Forelimb muscle (tissue), 1 donor: Measurements from ENCODE around the gene MXD3. TPM values are rescaled to one million over a fixed set of nuclear protein-coding genes. Genes with fewer than 3 reads are reported as not detected.
A peak's percentile ranks its signal among the peaks of the same experiment; 100 is the strongest.
"Not testable (repeated sequence)": the region's sequence is repeated elsewhere in the genome, so short reads cannot be mapped to it uniquely, and the experiment has no call there.

Experiments used
- DNase-seq: peaks from one replicate; pipeline ENCODE4 v3.0.0-alpha.2; 2013; ENCODE audit warnings: low read depth
- polyA plus RNA-seq: library from polyadenylated mRNA; unstranded; fragments of 120-200 nt; gene quantifications from one replicate; pipeline ENCODE4 v1.2.1, GENCODE V29; 2013; ENCODE audit not compliant: insufficient read length

Gene MXD3, protein sequence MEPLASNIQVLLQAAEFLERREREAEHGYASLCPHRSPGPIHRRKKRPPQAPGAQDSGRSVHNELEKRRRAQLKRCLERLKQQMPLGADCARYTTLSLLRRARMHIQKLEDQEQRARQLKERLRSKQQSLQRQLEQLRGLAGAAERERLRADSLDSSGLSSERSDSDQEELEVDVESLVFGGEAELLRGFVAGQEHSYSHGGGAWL
- 19.0 TPM for polyA plus RNA-seq

DNA sequence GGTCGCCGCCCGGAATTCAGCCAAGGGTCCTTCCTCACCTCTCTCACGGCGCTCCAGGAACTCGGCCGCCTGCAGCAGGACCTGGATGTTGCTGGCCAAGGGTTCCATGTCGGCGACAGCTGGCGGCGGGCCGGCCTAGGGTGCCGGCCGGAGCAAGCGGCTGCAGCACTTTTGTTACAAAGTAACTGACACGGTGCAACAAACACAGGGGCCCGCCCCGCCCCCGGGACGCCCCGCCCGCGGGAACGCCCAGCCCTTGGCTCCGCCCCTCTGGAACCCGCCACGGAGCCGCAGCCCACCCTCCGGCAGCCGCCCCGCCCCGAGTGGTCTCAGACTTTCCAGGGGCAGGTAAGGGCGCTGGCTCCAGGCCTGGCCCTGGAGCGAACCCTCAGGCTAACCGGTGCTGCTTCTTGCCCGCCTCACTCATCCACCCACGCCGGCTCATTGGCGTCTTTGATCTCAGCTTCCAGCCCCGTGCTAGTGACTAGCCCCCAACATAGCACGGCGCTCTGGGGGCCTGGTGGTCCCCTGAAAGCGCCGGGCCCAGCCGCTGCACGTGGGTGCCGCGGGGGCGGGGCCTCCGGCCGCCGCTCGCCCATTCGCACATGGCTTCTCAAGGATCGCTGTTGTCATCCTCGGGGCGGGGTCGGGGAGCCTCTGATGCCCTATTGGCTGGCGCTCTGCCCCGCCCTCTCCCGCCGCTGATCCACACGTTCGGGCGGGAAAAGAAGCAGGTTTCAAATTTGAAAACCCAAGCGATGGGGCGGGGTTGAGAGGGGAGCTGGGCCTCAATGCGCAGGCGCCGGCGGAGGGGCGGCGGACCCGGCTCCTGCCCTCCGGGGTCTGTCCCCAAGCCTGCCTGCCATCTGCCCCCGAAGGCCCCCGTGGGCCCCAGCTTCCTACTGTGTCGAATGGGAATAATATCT is at the start of gene MXD3:
TSS of gene MXD3 (minus strand) at position 176 of the 926 bp plus-strand sequence. CDS start at position 108, 68 bp downstream.
- peak; percentile 77 for DNase-seq

DNA sequence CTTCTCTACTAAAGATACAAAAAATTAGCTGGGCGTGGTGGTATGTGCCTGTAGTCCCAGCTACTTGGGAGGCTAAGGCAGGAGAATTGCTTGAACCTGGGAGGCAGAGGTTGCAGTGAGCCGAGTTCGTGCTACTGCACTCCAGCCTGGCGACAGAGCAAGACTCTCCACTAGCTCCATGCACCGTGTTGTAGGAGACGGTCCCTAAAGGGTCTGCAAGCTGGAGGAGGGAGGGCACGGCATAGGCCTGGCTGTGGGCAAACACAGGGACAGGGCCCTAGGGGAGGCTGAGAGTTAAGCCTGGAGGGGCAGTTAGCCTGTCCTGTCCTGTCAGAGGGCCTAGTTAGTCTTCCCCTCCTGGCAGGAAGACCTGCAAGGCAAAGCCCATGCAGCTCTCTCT is 49.0 kb upstream of the MXD3 start:
- not testable (repeated sequence) for DNase-seq

DNA sequence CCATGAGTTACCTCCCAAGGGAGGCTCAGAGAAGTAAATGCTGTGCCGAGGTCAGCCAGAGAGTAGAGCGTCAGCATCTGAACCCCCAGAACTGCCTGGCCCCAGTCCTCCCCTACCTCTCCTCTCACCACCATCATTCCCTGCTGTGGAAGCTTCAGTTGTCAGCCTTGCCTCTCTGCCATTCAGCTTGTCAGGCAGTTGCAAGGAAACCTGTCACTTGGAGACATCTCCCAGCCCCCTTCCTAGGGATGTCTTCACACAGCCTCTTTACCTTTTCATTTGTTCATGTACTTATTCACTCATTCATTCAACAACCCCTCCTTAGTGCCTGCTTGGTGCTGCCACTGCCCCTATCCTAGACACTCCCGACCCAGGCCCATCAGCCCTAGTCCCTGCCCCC is 48.2 kb upstream of the MXD3 start:
- DNase-seq: no peak

DNA sequence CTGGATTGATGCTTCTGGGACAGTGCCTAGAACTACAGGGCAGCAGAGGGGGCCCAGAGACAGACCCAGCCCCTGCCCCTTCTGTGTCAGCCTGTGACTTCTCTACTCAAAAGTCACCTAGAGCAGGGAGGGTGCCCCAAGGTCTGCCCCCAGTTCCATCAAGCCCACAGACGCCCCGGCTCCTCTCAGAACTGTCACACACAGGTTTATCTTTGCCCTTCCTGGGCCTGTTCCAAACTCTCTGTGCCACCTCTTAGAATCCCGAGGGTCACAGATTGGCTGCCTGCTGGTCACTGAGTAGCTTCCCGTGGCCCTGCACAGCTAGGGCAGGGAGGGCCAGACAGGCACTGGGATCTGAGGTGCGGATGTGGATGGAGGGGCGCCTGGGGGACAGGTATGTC is 47.8 kb upstream of the MXD3 start:
- no peak for DNase-seq

DNA sequence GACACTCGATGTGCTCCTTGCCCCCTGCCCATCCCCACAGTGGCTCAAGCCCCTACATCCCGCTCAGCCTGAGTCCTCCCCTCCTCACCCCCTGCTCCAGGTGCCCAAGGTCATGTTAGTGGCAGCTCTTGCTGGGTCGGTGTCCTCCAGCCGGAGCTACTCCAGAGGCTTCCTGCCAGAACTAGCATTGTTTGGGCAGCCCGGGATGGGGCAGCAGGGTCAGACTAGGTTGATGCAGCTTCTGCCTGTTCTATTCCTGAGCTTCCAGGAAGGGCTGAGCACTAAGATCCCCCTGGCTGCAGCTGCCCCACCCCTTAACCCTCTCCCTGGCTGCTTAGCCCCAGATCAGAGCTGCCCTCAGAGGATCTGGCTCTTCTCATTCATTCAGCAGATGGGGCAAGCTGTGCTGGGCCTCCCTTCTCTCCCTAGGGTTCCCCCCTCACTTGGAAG is 46.7 kb upstream of the MXD3 start:
- no peak for DNase-seq

DNA sequence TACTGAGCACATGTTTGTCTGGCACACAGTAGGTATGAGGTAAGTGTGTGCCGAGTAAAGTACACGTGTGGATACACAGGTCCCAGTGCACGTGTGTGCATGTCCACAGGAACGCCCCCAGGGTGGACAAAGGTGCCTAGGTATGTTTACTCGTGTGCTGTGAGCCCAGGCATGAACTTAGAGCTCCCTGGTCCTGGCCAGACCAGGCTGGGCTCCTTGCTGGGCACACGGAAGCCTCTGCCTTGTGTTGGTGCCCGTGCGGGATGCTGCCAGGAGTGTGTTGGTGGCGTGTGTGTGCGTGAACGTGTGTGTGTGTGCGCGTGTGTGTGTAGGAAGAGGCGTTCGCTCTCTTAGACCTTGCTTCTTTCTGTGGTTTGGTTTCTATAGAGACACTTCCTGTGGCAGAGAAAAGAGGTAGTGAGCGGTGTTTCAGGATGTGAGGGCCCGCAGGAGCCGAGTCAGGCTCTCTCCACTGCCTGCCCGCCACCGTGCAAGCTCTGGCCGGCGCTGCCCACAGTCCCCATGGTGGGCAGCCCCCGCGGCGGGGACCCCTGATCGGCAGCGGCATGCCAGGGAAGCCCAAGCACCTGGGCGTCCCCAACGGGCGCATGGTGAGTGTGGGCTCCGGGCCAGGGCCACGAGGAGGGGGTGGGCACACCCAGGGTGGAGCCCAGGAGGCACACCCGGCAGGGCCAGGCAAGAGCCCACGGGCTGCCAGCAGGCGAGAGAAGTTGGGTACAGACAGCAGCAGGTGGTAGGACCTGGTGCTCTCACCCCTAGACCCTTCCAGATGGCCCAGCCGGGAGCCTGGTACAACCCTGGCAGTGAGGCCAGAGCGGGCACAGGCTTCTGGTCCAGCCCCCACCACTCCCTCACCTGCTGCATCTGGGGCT is 46.0 kb upstream of the MXD3 start, which contains the start of gene RGS14:
TSS of gene RGS14 (plus strand) at position 466 of the 893 bp plus-strand sequence. CDS start at position 567, 101 bp downstream.
- no peak for DNase-seq

DNA sequence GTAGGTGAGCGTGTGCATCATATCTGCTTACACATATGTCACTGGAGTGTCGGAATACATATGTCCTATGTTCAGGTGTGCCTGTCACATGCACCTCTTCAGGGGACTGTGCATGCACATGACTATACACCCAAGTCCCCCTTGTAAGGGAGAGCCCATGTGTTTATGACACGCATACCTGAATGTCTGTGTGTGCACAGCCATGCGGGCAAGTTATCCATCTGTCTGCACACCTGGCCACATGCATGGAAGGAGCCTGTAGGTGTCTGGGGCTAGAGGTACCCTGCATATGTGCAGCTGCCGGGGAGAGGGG is 45.4 kb upstream of the MXD3 start:
- no peak for DNase-seq

DNA sequence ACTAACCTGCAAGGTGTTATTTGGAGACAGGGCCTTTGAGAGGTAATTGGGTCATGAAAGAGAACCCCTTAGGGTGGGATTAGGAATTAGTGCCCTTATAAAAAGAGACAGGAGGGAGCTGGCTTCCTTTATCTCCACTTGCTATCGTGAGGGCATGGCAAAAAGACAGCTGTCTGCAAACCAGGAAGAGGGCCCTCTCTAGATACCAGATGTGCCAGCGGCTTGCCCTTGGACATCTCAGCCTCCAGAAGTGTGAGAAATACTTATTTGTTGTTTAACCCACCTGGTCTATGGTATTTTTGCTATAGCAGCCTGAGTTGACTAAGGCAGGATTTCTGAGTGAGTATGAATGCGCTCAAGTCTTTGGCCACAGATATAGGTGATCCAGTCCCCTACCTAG is 45.0 kb upstream of the MXD3 start:
- DNase-seq: no peak

DNA sequence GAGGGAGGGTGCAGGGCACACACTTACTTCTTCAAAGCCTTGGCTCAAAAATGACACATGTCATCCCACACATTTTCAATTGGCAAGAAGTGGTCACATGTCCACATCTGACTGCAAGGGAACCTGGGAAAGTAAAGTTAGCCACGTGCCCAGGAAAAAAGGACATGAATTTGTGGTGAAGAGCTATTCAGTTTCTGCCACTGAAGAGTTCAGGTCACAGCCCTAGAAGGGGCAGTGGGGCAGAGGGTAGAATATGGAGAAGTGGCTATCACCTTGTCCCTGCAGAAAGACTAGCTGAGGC is 44.1 kb upstream of the MXD3 start:
- DNase-seq: no peak

DNA sequence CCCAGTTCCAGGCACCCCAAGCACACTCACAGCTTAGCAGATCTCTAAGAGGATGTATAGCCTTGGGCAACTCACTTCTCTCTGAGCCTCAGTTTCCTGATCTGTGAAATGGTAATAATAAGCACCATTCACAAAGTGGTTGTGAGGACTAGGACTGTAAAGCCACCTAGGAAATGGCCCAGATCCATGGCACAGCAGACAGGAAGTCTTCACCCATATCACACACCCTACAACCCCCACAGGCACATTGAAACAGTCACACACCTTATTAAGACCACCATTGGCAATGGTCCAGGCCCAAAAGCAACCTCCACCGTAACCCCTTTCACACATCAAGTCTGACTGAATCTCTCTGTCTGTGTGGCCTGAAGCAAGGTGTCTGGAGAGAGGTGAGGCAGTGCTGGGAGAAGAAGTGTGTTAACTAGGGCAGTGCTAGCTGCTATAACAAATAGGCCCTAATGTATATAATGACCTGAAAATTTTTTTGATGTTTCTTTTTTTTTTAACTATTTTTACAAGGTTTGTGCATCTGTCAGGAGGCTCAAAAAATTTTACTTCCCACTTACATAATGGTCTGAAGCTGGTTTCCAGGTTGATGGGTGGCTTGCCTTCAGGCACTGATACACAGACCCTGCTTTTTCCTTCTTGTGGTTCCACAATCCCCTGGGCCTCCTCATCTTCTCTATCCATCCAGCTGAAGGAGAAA is 43.6 kb upstream of the MXD3 start:
- DNase-seq: no peak

DNA sequence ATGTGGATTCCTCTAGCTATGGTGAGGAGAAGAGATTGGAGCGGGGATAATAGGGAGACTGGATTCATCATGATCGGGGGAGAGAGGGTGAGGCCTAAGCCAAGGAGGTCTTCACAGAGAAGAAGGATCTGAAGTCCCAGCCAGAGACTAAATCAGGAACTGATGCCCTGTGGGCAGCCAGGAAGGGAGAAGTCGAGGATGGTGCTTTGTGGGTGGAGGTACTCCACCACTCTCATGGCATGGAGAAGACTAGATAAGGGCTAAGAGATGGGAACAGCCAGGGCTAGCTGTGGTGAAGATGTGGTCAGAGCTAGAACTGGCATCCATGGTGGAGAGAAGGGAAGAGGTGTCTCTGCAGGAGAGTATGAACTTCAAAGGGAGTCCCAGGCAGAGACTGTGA is 43.0 kb upstream of the MXD3 start:
- no peak for DNase-seq

DNA sequence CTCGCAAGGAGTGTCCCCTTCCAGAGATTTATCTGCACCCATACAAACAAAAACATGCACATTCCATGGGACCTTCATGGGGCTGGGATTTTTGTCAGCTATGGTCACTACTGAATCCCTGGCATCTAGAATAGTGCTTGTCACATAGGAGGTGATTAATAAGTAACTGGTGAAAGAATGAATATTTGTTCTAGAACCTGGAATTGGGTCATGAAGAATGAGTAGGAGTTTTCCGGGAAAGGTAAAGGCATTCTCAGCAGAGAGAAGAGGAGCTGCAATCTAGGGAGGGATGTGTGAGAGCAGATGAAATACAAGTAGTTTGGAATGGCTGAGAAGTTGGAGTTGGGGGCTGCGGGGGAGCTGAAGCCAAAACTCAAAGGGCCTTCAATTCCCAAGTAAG is 42.6 kb upstream of the MXD3 start:
- DNase-seq: no peak

DNA sequence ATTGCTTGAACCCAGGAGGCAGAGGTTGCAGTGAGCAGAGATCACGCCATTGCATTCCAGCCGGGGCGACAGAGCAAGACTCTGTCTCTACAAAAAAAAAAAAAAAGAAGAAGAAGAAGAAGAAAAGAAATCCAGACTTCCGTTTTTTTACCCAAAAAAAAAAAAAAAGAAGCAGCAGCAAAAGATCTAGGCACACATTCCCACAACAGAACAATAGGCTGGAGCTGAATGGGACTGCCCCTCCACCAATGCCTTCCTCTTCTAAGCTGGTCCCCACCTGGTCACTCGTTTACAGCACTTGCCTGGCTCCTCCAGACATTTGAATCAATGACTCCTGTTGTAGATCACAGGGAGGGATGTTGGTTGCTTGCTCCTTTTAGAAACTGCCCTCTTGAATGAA is 41.4 kb upstream of the MXD3 start:
- no peak for DNase-seq

DNA sequence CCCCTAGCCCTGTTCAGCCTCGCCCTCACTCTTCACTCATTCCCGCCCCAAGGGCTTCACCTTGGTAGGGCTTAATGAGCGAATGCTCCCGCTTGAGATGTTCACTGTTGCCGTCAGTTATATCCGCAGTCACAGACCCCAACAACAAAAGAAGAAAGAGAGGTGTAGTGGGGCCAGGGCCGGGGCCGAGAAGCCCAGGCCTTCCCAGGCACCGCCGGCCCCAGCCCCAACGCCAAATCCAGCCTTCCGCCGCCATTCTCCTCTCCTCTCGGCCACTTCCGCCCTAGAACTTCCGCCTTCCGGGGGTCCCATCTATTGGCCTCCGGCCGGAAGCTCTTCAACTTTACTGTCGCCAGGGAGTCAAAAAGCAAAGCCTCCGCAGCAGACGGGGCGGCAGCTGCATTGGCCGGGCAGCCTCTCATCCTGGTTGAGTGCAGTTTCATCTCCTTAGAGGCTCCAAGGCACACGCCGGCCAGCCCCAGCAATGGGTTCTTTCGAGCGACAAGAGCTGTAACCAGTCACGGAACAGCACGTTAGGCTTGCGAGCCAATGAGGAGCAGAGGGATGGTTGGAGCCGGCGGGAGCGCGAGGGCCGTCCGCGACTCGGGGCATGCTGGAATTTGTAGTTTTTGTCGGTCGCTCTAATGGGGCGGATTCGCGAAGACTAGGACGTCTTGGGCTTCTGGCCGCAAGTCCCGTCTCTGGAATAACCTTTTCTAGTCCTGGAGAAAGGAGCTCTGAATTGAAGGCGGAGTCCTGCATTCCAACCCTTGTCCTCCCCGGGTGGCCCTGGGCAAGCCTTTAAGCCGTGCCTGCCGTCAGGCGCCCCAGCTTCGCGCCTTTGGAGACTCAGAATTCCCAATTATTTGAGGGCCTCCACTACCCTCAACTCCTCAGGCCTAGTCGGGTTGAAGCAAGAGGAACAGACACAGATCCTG is 40.0 kb upstream of the MXD3 start, which contains the start of gene LMAN2:
TSS of gene LMAN2 (minus strand) at position 277 of the 938 bp plus-strand sequence. CDS start at position 256, 21 bp downstream.
- DNase-seq: peak; percentile 96

DNA sequence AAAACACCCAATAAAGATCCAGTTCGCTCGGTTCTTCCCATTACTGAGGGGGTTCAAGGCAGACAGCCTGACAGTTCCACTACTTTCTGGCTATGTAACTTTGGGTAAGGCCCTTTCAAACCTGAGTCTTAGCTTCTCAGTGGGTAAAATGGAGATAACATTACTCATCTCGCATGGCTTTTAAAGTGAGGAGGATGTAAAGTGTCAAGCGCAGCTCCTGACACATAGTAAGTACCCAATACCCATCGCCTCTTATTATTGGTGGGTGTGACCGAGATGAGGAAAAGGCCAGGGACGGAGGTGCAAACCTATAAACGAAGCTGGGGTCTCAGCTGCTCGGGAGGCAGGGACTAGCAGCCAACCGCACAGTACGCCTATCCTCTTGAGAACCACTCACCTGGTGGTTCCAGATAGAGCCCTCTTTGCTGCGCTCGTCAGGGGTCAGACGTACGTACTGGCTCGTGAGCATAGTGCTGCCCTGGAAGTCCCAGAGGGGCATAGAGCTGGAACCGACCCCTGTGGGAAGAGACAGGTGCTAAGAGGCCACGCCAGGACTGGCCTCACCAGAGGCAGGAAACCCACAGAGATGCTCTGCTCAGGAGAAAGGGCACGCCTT is 39.2 kb upstream of the MXD3 start:
- DNase-seq: no peak

DNA sequence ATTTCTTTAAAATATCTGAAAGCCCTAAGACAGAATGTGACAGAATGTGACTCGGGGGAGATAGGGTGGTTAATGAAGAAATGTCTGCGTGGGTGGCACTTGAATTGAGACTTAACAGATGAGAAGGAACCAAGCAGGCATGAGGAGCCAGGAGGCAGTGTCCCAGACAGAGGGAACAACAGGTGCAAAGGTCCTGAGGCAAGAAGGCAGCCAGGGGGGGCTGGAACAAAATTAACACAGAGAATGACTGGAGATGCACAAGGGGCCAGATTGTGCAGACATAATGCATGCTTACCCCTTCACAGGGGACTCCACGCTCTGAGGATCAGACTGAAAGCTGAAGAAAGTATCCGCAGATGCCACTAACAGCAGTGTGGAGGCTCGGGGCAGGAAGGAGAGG is 38.1 kb upstream of the MXD3 start:
- no peak for DNase-seq

DNA sequence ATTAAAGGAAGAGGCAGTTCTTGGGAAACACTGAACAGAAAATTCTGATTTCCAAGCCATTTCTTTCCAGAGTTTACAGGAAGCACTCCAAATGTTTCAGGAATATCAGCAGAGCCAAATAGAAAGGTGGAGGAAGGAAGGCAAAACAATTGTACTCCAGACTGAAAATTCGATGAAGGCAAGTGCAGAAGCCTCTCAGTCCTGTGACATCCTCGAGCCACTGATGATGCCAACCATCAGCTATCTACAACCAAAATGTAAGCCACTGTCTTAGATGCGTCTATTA is 37.6 kb upstream of the MXD3 start:
- no peak for DNase-seq

DNA sequence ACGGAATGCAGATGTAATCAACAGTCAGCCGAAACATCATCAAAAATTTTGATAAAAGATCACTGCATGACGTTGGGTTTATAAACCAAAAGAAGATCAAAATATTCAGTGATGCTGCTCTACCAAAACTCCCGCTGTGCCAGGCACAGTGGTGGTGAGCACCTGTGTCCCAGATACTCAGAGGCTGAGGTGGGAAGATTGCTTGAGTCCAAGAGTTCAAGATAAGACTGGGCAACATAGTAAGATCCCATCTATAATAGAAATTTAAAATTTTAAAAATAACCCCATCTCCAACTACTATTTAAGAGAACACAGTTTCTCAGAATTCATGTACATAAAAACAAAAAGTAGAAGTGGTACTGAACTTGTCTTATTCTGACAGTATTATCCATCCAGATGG is 36.0 kb upstream of the MXD3 start:
- no peak for DNase-seq

DNA sequence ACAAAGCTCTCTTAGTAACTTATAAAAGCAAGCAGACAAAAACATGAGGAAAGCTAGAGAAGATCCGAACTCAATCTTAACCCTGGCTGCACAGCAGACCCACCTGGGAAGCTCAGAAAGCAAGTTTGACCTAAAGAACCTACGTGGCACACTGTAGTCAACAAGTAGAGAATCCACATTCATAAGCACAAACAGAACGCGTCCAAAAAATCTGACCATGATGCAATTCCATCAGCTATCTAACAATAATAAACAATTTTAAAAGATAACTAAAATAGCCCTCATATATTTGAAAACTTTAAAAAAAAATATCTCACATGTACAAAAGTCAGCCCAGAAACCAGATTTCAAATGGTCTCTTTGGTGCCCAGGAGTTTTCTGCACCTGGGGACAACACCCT is 35.1 kb upstream of the MXD3 start:
- no peak for DNase-seq

DNA sequence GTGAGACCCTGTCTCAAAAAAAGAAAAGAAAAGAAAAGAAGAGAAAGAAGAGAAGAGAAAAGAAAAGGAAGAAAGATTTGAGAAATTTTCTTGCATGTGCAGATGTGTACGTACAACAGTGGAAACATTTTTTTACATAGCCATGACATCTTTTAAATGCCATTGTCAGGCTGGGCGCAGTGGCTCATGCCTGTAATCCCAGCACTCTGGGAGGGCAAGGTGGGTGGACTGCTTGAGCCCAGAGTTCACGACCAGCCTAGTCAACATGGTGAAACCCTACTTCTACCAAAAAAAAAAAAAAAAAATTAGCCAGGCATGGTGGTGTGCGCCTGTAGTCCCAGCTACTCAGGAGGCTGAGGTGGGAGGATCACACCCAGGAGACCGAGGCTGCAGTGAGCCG is 33.2 kb upstream of the MXD3 start:
- DNase-seq: no peak
